ENCODE results near the gene PRKAR1A.

Gene PRKAR1A

DNA sequence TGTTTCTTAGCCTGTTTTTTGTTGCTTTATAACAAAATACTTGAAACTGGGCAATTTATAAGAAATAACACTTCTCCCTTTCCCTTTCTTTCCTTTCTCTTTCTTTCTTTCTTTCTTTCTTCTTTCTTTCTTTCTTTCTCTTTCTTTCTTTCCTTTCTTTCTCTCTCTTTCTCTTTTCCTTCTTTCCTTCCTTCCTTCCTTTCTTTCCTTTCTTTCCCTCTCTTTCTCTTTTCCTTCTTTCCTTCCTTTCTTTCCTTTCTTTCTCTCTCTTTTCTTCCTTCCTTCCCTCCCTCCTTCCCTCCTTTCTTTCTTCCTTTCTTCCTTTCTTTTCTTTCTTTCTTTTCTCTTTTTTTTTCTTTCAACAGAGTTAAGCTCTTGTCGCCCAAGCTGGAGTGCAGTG is 61.1 kb downstream of the PRKAR1A start:
- no peak overlapping the region for H3K27ac ChIP-seq (replicated peaks)
- H3K27me3 ChIP-seq (ENCODE audit: insufficient read depth, poor library complexity, severe bottlenecking), result no peaks in the 10 kb centered on the region
- DNase-seq (ENCODE audit: low read depth in 1 of 2, low spot score in 1 of 2), result no peak
- H3K4me3 ChIP-seq (replicated peaks; ENCODE audit: insufficient read depth, low read length), result no peak overlapping the region
- TF ChIP-seq SPI1 (IDR thresholded peaks at IDR 0.05; ENCODE audit: borderline replicate concordance, low read depth), result no peak
- no peak for TF ChIP-seq POLR2AphosphoS5 (IDR thresholded peaks at IDR 0.05; ENCODE audit: low read depth)

DNA sequence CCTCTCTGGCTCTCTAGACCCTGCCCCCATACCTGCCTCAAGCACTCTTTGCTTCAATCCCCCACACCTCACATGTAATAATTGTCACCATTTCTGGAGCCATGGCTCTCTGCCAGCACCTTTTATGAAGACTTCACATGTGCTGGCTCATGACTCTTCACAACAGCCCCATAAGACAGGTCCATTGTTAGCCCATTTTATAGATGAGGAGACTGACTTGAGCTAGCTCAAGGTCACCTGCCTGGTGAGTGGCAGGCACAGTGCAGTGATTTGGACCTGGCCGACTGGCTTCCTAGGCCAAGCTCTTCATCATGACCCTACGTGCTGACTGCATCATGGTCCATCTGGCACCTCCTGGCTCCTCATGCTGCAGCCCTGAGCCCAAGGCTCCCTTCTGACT is 63.9 kb downstream of the PRKAR1A start:
- Histone ChIP-seq H3K27ac (replicated peaks) (no peak overlapping the region), H3K4me3 (replicated peaks; ENCODE audit: insufficient read depth, low read length) (no peak overlapping the region), H3K27me3 (ENCODE audit: insufficient read depth, poor library complexity, severe bottlenecking) (no peaks in the 10 kb centered on the region)
- DNase-seq (ENCODE audit: low read depth in 1 of 2, low spot score in 1 of 2), result no peak
- TF ChIP-seq GABPA (IDR thresholded peaks at IDR 0.05; ENCODE audit: low read depth) (no peak), SPI1 (IDR thresholded peaks at IDR 0.05; ENCODE audit: borderline replicate concordance, low read depth) (no peak)
- TF ChIP-seq, protein P1, sequence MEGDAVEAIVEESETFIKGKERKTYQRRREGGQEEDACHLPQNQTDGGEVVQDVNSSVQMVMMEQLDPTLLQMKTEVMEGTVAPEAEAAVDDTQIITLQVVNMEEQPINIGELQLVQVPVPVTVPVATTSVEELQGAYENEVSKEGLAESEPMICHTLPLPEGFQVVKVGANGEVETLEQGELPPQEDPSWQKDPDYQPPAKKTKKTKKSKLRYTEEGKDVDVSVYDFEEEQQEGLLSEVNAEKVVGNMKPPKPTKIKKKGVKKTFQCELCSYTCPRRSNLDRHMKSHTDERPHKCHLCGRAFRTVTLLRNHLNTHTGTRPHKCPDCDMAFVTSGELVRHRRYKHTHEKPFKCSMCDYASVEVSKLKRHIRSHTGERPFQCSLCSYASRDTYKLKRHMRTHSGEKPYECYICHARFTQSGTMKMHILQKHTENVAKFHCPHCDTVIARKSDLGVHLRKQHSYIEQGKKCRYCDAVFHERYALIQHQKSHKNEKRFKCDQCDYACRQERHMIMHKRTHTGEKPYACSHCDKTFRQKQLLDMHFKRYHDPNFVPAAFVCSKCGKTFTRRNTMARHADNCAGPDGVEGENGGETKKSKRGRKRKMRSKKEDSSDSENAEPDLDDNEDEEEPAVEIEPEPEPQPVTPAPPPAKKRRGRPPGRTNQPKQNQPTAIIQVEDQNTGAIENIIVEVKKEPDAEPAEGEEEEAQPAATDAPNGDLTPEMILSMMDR (IDR thresholded peaks at IDR 0.05; ENCODE audit: insufficient read depth, low read length), result no peak
- TF ChIP-seq, protein P2, sequence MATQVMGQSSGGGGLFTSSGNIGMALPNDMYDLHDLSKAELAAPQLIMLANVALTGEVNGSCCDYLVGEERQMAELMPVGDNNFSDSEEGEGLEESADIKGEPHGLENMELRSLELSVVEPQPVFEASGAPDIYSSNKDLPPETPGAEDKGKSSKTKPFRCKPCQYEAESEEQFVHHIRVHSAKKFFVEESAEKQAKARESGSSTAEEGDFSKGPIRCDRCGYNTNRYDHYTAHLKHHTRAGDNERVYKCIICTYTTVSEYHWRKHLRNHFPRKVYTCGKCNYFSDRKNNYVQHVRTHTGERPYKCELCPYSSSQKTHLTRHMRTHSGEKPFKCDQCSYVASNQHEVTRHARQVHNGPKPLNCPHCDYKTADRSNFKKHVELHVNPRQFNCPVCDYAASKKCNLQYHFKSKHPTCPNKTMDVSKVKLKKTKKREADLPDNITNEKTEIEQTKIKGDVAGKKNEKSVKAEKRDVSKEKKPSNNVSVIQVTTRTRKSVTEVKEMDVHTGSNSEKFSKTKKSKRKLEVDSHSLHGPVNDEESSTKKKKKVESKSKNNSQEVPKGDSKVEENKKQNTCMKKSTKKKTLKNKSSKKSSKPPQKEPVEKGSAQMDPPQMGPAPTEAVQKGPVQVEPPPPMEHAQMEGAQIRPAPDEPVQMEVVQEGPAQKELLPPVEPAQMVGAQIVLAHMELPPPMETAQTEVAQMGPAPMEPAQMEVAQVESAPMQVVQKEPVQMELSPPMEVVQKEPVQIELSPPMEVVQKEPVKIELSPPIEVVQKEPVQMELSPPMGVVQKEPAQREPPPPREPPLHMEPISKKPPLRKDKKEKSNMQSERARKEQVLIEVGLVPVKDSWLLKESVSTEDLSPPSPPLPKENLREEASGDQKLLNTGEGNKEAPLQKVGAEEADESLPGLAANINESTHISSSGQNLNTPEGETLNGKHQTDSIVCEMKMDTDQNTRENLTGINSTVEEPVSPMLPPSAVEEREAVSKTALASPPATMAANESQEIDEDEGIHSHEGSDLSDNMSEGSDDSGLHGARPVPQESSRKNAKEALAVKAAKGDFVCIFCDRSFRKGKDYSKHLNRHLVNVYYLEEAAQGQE (IDR thresholded peaks at IDR 0.05; ENCODE audit: insufficient replicate concordance, low read depth), result no peak

DNA sequence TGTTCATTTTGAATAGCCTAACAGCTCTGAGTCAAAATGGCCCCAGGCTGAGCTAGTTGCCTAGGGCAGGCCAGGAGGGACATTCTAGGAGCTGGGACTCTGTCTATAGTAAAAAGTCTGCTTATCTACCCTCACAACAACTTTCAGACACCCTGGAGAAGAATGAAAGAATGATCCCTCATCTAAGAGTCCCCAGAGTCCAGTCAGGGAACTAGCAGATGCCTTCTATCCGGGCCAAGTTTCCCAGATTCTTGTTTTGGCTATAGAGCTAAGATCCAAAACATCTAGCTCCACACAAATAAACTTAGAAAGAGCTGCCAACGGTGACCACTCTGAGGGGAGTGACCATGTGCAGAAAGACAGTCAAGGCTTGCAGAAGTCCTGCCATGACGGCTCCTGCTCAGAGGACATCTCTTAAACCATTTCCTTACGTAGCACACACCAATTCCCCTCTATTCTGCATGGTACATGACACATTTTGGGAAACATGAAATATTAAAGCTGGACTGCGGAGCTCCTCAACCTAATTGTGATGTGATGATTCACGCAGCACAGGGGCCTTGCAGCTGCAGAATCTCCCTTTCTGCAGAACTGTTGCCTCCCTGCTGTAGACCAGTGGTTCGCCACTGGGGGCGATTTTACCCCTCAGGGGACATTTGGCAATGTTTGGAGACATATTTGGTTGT is 64.7 kb downstream of the PRKAR1A start:
- H3K27ac ChIP-seq (replicated peaks), result no peak overlapping the region
- H3K4me3 ChIP-seq (replicated peaks; ENCODE audit: insufficient read depth, low read length), result no peak overlapping the region
- no peaks in the 10 kb centered on the region for H3K27me3 ChIP-seq (ENCODE audit: insufficient read depth, poor library complexity, severe bottlenecking)
- no peak for DNase-seq (ENCODE audit: low read depth in 1 of 2, low spot score in 1 of 2)
- TF ChIP-seq POLR2AphosphoS5 (IDR thresholded peaks at IDR 0.05; ENCODE audit: low read depth) (no peak), GABPA (IDR thresholded peaks at IDR 0.05; ENCODE audit: low read depth) (no peak), SPI1 (IDR thresholded peaks at IDR 0.05; ENCODE audit: borderline replicate concordance, low read depth) (no peak)
- TF ChIP-seq, protein P2 (IDR thresholded peaks at IDR 0.05; ENCODE audit: insufficient replicate concordance, low read depth), result no peak
- TF ChIP-seq, protein P1 (IDR thresholded peaks at IDR 0.05; ENCODE audit: insufficient read depth, low read length), result no peak

DNA sequence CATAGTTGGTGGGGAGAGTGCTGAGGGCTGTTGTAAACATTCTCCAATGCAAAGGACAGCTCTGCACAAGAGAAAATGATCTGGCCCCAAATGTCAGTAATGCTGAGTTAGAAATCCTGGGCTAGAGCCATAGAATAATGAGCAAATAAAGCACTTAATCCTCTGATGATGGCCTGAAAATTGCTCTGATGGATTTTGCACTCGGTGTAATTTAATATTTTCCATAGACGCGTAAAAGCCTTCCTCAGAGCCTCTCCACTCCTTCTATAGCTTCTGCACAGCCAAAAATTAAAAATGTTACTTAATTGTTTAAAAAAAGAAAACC is 65.2 kb downstream of the PRKAR1A start:
- TF ChIP-seq, protein P2 (IDR thresholded peaks at IDR 0.05; ENCODE audit: insufficient replicate concordance, low read depth), result no peak
- TF ChIP-seq SPI1 (IDR thresholded peaks at IDR 0.05; ENCODE audit: borderline replicate concordance, low read depth) (no peak), POLR2AphosphoS5 (IDR thresholded peaks at IDR 0.05; ENCODE audit: low read depth) (no peak), GABPA (IDR thresholded peaks at IDR 0.05; ENCODE audit: low read depth) (no peak)
- TF ChIP-seq, protein P1 (IDR thresholded peaks at IDR 0.05; ENCODE audit: insufficient read depth, low read length), result no peak
- DNase-seq (ENCODE audit: low read depth in 1 of 2, low spot score in 1 of 2), result no peak
- Histone ChIP-seq H3K27ac (replicated peaks) (no peak overlapping the region), H3K27me3 (ENCODE audit: insufficient read depth, poor library complexity, severe bottlenecking) (no peaks in the 10 kb centered on the region), H3K4me3 (replicated peaks; ENCODE audit: insufficient read depth, low read length) (no peak overlapping the region)
